Measurements from ENCODE around the gene EPO.
"Not testable (repeated sequence)": the region's sequence is repeated elsewhere in the genome, so short reads cannot be mapped to it uniquely, and the experiment has no call there.

EPO gene

DNA sequence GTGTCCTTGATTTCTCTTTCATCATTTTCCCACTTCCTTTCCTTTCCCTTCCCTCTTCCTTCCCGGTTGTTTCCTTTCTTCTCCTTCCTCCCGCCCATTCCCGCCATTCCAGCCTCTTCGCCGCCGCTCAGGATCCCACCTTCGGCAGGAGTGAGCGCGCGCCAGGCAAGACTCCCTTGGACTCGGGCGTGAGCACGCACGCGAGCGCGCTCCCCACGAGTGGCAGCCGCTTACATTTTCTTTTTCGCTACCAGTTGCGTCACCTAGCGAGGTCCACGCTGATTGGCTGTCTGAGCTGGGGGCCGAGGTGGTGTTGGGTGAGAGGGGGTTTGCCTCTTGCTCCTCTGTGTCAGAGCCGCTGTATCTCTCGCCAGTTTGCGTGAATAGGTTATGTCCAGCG, 24.9 kb downstream of the EPO start:
- no peak for TF ChIP-seq JUND (IDR thresholded peaks at IDR 0.05; ENCODE audit: low read depth)

GRCh38 chr7:100752994-100753393, 32.7 kb downstream of the EPO start:
- in situ Hi-C loops (cut with HindIII; ENCODE audit: low pct_unique_long_range_greater_than_20kb, low sequenced_read_pairs): no loop called here
- no peak for DNase-seq (ENCODE audit: low read depth in 1 of 2, low spot score in 1 of 2)

More for the DNA sequence above, 24.9 kb downstream of the EPO start:
- in situ Hi-C loops (cut with HindIII; ENCODE audit: low pct_unique_long_range_greater_than_20kb, low sequenced_read_pairs): no loop called here
- peak; percentile 64 to 86 for DNase-seq (ENCODE audit: low read depth in 1 of 2, low spot score in 1 of 2)

GRCh38 chr7:100753750-100754149, 33.5 kb downstream of the EPO start:
- no peak for TF ChIP-seq JUND (IDR thresholded peaks at IDR 0.05; ENCODE audit: low read depth)
- DNase-seq (ENCODE audit: low read depth in 1 of 2, low spot score in 1 of 2): no peak
- in situ Hi-C loops (cut with HindIII; ENCODE audit: low pct_unique_long_range_greater_than_20kb, low sequenced_read_pairs): no loop called here

More at GRCh38 chr7:100752994-100753393, 32.7 kb downstream of the EPO start:
- no peak for TF ChIP-seq JUND (IDR thresholded peaks at IDR 0.05; ENCODE audit: low read depth)

- TF ChIP-seq JUND (IDR thresholded peaks at IDR 0.05; ENCODE audit: low read depth): no peak
- in situ Hi-C loops (cut with HindIII; ENCODE audit: low pct_unique_long_range_greater_than_20kb, low sequenced_read_pairs): no loop called here
- no peak for DNase-seq (ENCODE audit: low read depth in 1 of 2, low spot score in 1 of 2)
These were observed 39.3 kb downstream of the EPO start for GRCh38 chr7:100759357-100760171.

DNA sequence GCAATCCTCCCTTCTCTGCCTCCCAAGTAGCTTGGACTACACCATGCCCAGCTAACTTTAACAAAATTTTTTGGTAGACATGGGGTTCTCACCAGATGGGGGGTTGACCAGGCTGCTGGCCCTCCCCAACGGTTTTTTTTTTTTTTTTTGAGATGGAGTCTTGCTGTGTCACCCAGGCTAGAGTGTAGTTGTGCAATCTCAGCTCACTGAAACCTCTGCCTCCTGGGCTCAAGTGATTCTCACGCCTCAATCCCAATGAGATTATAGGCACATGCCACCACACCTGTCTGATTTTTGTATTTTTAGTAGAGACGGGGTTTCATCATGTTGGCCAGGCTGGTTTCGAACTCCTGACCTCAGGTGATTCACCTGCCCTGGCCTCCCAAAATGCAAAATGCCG, 42.6 kb downstream of the EPO start:
- in situ Hi-C loops (cut with HindIII; ENCODE audit: low pct_unique_long_range_greater_than_20kb, low sequenced_read_pairs); DNase-seq (ENCODE audit: low read depth in 1 of 2, low spot score in 1 of 2): not testable (repeated sequence)

GRCh38 chr7:100763556-100764140, 43.4 kb downstream of the EPO start:
- in situ Hi-C loops (cut with HindIII; ENCODE audit: low pct_unique_long_range_greater_than_20kb, low sequenced_read_pairs): no loop called here
- no peak for DNase-seq (ENCODE audit: low read depth in 1 of 2, low spot score in 1 of 2)
- TF ChIP-seq JUND (IDR thresholded peaks at IDR 0.05; ENCODE audit: low read depth): no peak

DNA sequence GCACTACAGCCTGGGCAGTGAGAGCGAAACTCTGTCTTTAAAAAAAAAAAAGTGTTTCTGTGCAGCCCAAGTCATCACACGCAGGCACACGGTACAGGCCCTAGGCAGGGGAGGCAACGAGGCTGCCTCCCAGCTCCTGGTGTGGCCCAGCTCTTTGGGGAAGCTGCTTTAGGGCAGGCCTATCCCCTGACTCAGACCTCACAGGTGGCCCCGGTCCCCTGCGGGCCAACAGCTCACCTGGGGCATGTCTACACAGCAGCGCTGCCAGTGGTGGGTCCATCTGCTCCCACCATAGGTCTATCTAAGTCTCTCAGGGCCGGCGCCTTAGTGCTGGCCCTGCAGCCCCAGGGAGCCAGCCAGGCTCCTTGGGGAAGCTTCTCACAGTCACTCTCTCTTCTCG, 44.6 kb downstream of the EPO start:
- TF ChIP-seq JUND (IDR thresholded peaks at IDR 0.05; ENCODE audit: low read depth): no peak
- in situ Hi-C loops (cut with HindIII; ENCODE audit: low pct_unique_long_range_greater_than_20kb, low sequenced_read_pairs): no loop called here

GRCh38 chr7:100765250-100765649, 45.0 kb downstream of the EPO start:
- no peak for TF ChIP-seq JUND (IDR thresholded peaks at IDR 0.05; ENCODE audit: low read depth)
- in situ Hi-C loops (cut with HindIII; ENCODE audit: low pct_unique_long_range_greater_than_20kb, low sequenced_read_pairs): no loop called here
- no peak for DNase-seq (ENCODE audit: low read depth in 1 of 2, low spot score in 1 of 2)

More for the DNA sequence above, 44.6 kb downstream of the EPO start:
- no peak for DNase-seq (ENCODE audit: low read depth in 1 of 2, low spot score in 1 of 2)

DNA sequence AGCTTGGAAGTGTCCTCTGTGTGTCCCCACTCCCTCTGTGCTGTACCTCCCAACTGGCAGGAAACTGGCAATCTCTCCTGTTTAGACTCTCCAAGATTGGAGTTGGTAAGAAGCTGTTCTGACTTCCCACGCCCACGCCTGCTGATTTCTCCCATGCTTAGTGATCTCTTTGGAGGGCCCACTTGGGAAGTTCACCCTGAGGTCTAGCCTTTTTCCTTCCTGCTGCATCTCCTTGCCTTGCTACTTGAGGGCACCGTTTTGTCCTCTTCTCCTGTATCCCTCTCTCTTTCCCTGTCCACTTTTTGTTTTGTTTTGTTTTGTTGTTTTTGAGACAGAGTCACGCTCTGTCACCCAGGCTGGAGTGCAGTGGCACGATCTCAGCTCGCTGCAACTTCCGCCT, 48.5 kb downstream of the EPO start:
- DNase-seq (ENCODE audit: low read depth in 1 of 2, low spot score in 1 of 2): no peak
- no peak for TF ChIP-seq JUND (IDR thresholded peaks at IDR 0.05; ENCODE audit: low read depth)
- in situ Hi-C loops (cut with HindIII; ENCODE audit: low pct_unique_long_range_greater_than_20kb, low sequenced_read_pairs): no loop called here

Data from T47D (cell line).